Articular chondrocyte of knee joint (primary cell): ENCODE results near the gene DYNC1H1. TPM values are rescaled to one million over a fixed set of nuclear protein-coding genes. Genes with fewer than 3 reads are reported as not detected.

Experiments
- small RNA-seq: library from RNA; depleted of rRNA; stranded (forward); fragments of <200 nt; gene quantifications from one replicate; pipeline ENCODE3, GENCODE V24; 2012
- total RNA-seq: library from RNA; depleted of rRNA; stranded (reverse); fragments of >200 nt; gene quantifications from 2 replicates; pipeline ENCODE4 v1.2.3, GENCODE V29; 2012

The DYNC1H1 gene
- 387 and 470 TPM in 2 replicates for total RNA-seq

DNA sequence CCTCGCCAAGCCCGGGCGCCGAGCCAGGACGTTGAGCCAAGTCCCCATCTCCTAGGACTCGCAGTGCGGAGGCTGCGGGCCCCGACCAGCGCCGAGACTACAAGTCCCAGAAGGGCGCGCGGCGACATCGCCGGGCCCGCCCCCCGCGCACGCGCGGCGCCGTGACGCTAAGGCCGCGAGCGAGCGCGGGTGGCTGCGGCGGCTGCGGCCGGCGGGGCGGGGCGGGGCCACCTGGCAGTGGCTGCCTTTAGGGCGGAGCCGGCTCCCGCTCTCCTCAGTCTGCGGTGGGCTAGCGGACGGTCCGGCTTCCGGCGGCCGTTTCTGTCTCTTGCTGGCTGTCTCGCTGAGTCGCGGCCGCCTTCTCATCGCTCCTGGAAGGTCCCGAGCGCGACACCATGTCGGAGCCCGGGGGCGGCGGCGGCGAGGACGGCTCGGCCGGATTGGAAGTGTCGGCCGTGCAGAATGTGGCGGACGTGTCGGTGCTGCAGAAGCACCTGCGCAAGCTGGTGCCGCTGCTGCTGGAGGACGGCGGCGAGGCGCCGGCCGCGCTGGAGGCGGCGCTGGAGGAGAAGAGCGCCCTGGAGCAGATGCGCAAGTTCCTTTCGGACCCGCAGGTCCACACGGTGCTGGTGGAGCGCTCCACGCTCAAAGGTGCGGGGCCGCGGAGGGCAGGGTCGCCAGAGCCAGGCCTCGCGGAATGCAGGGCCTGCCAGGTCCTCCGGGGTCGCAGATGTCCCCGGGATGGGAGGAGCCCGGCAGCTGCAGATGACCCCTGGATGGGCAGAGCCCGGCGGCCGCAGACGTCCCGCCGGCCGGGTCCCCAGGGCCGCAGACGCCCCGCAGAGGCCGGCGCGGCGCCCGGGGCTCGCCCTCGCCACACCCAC is at the start of gene DYNC1H1:
Gene DYNC1H1 (plus strand): TSS at position 277 of the 884 bp plus-strand sequence. CDS start 119 bp downstream, at position 396.

DNA sequence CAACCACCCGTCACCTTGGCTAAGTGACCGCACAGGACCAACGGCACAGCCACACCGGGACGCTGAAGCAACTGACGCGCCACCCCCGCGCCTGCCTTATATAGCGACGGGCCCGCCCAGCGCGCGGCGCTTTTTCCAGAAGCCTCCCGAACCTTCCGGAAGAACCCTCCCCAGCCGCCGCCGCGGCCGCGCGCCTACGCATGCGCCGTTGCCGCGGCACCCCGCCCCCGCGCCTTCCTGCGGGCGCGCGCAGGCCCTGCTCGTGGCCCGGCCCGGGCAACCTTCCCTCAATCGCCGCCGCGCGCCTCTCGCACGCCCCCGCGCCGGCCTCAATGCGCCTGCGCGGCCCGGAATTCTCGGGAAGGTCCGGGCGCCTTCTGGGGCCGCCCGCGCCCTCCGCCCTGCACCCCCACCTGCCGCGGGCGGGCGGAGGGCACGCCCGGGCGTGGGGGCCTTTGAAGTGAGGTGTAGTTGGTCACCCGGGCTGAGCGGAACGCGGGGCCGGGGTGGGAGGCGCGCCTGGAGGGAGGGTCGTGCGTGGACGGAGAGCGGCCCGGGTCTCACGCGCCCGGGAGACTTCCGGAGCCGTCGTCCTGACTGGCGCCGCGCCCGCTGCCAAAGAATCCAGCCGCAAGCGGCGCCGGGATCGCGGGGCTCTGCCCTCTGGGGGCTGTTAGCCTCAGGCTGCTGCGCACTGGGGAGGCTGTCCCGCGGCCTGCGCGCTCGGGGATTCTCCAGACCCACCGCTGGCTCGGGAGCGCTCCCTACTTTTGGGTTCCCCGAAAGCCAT is 122.8 kb downstream of the DYNC1H1 start, which contains the start of gene HSP90AA1:
Gene HSP90AA1 (minus strand): TSS at position 73 of the 790 bp plus-strand sequence. CDS start 666 bp downstream, outside the sequence.

Small RNA genes within 50 kb of the gene (small RNA-seq; reads per million reads assigned to genes)
- gene AL118558.2 = not detected
- not detected for gene RN7SL472P

Other genes starting within 250 kb of the DYNC1H1 start
- 142 and 146 TPM in 2 replicates for gene PPP2R5C, start 202.9 kb upstream of the DYNC1H1 start, total RNA-seq
- gene HSP90AA1, start 122.5 kb downstream of the DYNC1H1 start, total RNA-seq = 248 and 359 TPM in 2 replicates
- 15.4 and 16.0 TPM in 2 replicates for gene WDR20, start 175.3 kb downstream of the DYNC1H1 start, total RNA-seq